ENCODE data around the gene PDPN.
"Not testable (repeated sequence)": the region's sequence is repeated elsewhere in the genome, so short reads cannot be mapped to it uniquely, and the experiment has no call there.

The PDPN gene

GRCh38 chr1:13554798-13555197 is 28.8 kb upstream of the PDPN start:
- Histone ChIP-seq H3K27ac (no peak overlapping the region), H3K4me3 (no peak overlapping the region)
- no peak for TF ChIP-seq CTCF (IDR thresholded peaks at IDR 0.05)
- peak; percentile 22 for DNase-seq (ENCODE audit: low spot score)

GRCh38 chr1:13556224-13556764 is 27.3 kb upstream of the PDPN start:
- Histone ChIP-seq H3K4me3 (no peak overlapping the region), H3K27ac (no peak overlapping the region)
- no peak for TF ChIP-seq CTCF (IDR thresholded peaks at IDR 0.05)
- no peak for DNase-seq (ENCODE audit: low spot score)

GRCh38 chr1:13560541-13560940 is 23.1 kb upstream of the PDPN start:
- no peak for TF ChIP-seq CTCF (IDR thresholded peaks at IDR 0.05)
- DNase-seq (ENCODE audit: low spot score), result no peak
- Histone ChIP-seq H3K4me3 (no peak overlapping the region), H3K27ac (no peak overlapping the region)

- not testable (repeated sequence) for DNase-seq (ENCODE audit: low spot score); H3K27ac ChIP-seq; H3K4me3 ChIP-seq
These were observed 20.7 kb upstream of the PDPN start for GRCh38 chr1:13562981-13563380.

GRCh38 chr1:13564073-13564472 is 19.6 kb upstream of the PDPN start:
- no peak for DNase-seq (ENCODE audit: low spot score)
- Histone ChIP-seq H3K4me3 (no peak overlapping the region), H3K27ac (no peak overlapping the region)
- TF ChIP-seq CTCF (IDR thresholded peaks at IDR 0.05), result no peak

GRCh38 chr1:13570435-13570834 is 13.2 kb upstream of the PDPN start:
- H3K27ac ChIP-seq; H3K4me3 ChIP-seq; DNase-seq (ENCODE audit: low spot score): not testable (repeated sequence)

GRCh38 chr1:13570924-13571323 is 12.7 kb upstream of the PDPN start:
- Histone ChIP-seq H3K27ac (no peak overlapping the region), H3K4me3 (no peak overlapping the region)
- DNase-seq (ENCODE audit: low spot score), result no peak
- no peak for TF ChIP-seq CTCF (IDR thresholded peaks at IDR 0.05)

GRCh38 chr1:13573586-13573985 is 10.0 kb upstream of the PDPN start:
- Histone ChIP-seq H3K27ac (no peak overlapping the region), H3K4me3 (no peak overlapping the region)
- no peak for TF ChIP-seq CTCF (IDR thresholded peaks at IDR 0.05)
- no peak for DNase-seq (ENCODE audit: low spot score)
